HepG2 (cell line): ENCODE measurements around the gene PC. TPM values are rescaled to one million over a fixed set of nuclear protein-coding genes. Genes with fewer than 3 reads are reported as not detected.

Experiments
- CBX1 ChIP-seq: IDR thresholded peaks from one replicate; pipeline ENCODE4 v1.6.1; 2016; ENCODE audit warnings: antibody characterized with exemption, low read depth
- CCDC6 ChIP-seq: sonication (generic); formaldehyde crosslinking; IDR thresholded peaks from 2 replicates; pipeline ENCODE4 v1.8.1; 2022; ENCODE audit warnings: mild to moderate bottlenecking, missing genetic modification reagents, moderate library complexity
- CHD2 ChIP-seq: IDR thresholded peaks from 2 replicates; pipeline ENCODE4 v1.6.1; 2011; ENCODE audit warnings: low read depth, low read length, improper control_type of control experiment
- FOXO1 ChIP-seq: sonication (generic); formaldehyde crosslinking; IDR thresholded peaks from 2 replicates; pipeline ENCODE4 v1.4.0; 2020; ENCODE audit warnings: missing genetic modification reagents
- HOXA3 ChIP-seq: sonication (generic); formaldehyde crosslinking; IDR thresholded peaks from 2 replicates; pipeline ENCODE4 v1.5.0; 2020; ENCODE audit warnings: missing genetic modification reagents
- KLF15 ChIP-seq: sonication (generic); formaldehyde crosslinking; IDR thresholded peaks from 2 replicates; pipeline ENCODE4 v1.8.1; 2023; ENCODE audit warnings: borderline replicate concordance, mild to moderate bottlenecking, inconsistent platforms, missing genetic modification reagents, mixed read lengths
- REPIN1 ChIP-seq: sonication (generic); formaldehyde crosslinking; IDR thresholded peaks from 2 replicates; pipeline ENCODE4 v1.8.0; 2022; ENCODE audit warnings: missing genetic modification reagents, low read depth, mild to moderate bottlenecking, borderline replicate concordance
- SIX1 ChIP-seq: sonication (generic); formaldehyde crosslinking; IDR thresholded peaks from 2 replicates; pipeline ENCODE4 v1.4.0; 2020; ENCODE audit warnings: missing genetic modification reagents, borderline replicate concordance
- SMAD3 ChIP-seq: sonication (generic); formaldehyde crosslinking; IDR thresholded peaks from 2 replicates; pipeline ENCODE4 v1.4.0; 2020; ENCODE audit warnings: missing genetic modification reagents
- TFE3 ChIP-seq: IDR thresholded peaks from 2 replicates; pipeline ENCODE4 v1.6.1; 2016
- THAP9 ChIP-seq: sonication (generic); formaldehyde crosslinking; IDR thresholded peaks from 2 replicates; pipeline ENCODE4; 2020; ENCODE audit warnings: missing genetic modification reagents, mild to moderate bottlenecking, borderline replicate concordance
- ZMYM4 ChIP-seq: sonication (generic); formaldehyde crosslinking; IDR thresholded peaks from 2 replicates; pipeline ENCODE4 v1.8.1; 2023; ENCODE audit warnings: mild to moderate bottlenecking, missing genetic modification reagents
- ZNF441 ChIP-seq: sonication (generic); formaldehyde crosslinking; IDR thresholded peaks from 2 replicates; pipeline ENCODE4 v1.7.0; 2021; ENCODE audit warnings: missing genetic modification reagents, borderline replicate concordance
- ZNF512B ChIP-seq: sonication (generic); formaldehyde crosslinking; IDR thresholded peaks from 2 replicates; pipeline ENCODE4 v1.5.1; 2020; ENCODE audit warnings: missing genetic modification reagents, mild to moderate bottlenecking, borderline replicate concordance
- ZNF737 ChIP-seq: sonication (generic); formaldehyde crosslinking; IDR thresholded peaks from 2 replicates; pipeline ENCODE4 v1.5.0; 2020; ENCODE audit warnings: missing genetic modification reagents, mild to moderate bottlenecking, borderline replicate concordance
- polyA plus RNA-seq, 8 experiments: library from polyadenylated mRNA; depleted of rRNA in 3 of 8; stranded (reverse) in 7 of 8; unstranded in 1 of 8; fragments of >200 nt; fragmentation: Illumina TruSeq in 4 of 8; extraction: Trizol in 4 of 8; gene quantifications; 2 replicates each; pipeline versions ENCODE4 v1.2.1 to v1.2.3, GENCODE V29; 2011 to 2016; ENCODE audit warnings: low read depth in 4 of 8, missing spikeins in 1 of 8, mixed read lengths in 1 of 8; ENCODE audit not compliant: insufficient read depth in 1 of 8
- total RNA-seq, 5 experiments: library from RNA; depleted of rRNA; stranded (reverse); fragments of >200 nt; fragmentation: Illumina TruSeq; extraction: Trizol; gene quantifications; 2 replicates each; pipeline ENCODE4 v1.2.3, GENCODE V29; 2016; ENCODE audit warnings: low read depth in 1 of 5
- TF ChIP-seq, protein P1 (sequence below): sonication (generic); formaldehyde crosslinking; IDR thresholded peaks from 2 replicates; pipeline ENCODE4 v1.4.0; 2020; ENCODE audit warnings: missing genetic modification reagents
- TF ChIP-seq, protein P2 (sequence below): IDR thresholded peaks from 2 replicates; pipeline ENCODE4 v1.6.1; 2016; ENCODE audit warnings: missing compliant biosample characterization, missing genetic modification reagents, borderline replicate concordance
- TF ChIP-seq, protein P3 (sequence below): sonication (generic); formaldehyde crosslinking; IDR thresholded peaks from 2 replicates; pipeline ENCODE4 v1.5.0; 2020; ENCODE audit warnings: missing genetic modification reagents

The PC gene
- total and polyA plus RNA-seq, 2 of the 13 experiments (the other 11 are each of a cell fraction or from before 2014, with no cell fraction given) = 29.0 to 39.0 TPM

DNA sequence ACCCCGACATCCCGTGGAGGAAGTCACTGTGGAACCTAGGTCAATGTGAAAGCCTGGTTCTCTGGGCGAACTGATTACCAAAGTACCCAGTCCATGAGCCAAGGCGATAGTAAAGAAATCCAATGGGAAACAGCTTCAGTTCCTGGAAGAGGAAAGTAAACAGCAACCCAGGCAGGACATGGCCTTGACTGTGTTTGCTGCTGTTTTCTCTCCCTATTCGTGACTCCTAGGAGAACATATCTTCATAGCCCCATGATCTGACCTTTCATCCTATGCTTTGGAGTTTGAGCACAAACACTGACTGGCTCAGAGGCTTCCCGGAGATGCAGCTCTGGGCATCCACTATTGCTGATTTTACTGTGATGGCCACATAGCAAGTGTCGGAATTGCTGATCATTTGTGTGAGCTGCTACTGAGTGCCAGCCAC lies 56.2 kb downstream of the PC start (continued):
- TF ChIP-seq SIX1 (CRISPR knock-in tag) (peak; percentile 55; the same call in 1 of the 2 replicates), FOXO1 (CRISPR knock-in tag) (peak; percentile 98), CHD2 (no peak), ZMYM4 (CRISPR knock-in tag) (peak; percentile 58; the same call in 1 of the 2 replicates), HOXA3 (peak; percentile 93), REPIN1 (CRISPR knock-in tag) (peak; percentile 88), ZNF441 (peak; percentile 100), SMAD3 (CRISPR knock-in tag) (peak; percentile 94; the same call in 1 of the 2 replicates), THAP9 (CRISPR knock-in tag) (no peak), KLF15 (no peak), ZNF512B (CRISPR knock-in tag) (no peak; the same call in 1 of the 2 replicates), TFE3 (CRISPR knock-in tag) (peak; percentile 90), CCDC6 (CRISPR knock-in tag) (no peak), CBX1 (no peak), ZNF737 (CRISPR knock-in tag) (no peak)
- TF ChIP-seq, protein P1, sequence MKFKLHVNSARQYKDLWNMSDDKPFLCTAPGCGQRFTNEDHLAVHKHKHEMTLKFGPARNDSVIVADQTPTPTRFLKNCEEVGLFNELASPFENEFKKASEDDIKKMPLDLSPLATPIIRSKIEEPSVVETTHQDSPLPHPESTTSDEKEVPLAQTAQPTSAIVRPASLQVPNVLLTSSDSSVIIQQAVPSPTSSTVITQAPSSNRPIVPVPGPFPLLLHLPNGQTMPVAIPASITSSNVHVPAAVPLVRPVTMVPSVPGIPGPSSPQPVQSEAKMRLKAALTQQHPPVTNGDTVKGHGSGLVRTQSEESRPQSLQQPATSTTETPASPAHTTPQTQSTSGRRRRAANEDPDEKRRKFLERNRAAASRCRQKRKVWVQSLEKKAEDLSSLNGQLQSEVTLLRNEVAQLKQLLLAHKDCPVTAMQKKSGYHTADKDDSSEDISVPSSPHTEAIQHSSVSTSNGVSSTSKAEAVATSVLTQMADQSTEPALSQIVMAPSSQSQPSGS (CRISPR knock-in tag) = peak; percentile 90
- TF ChIP-seq, protein P2, sequence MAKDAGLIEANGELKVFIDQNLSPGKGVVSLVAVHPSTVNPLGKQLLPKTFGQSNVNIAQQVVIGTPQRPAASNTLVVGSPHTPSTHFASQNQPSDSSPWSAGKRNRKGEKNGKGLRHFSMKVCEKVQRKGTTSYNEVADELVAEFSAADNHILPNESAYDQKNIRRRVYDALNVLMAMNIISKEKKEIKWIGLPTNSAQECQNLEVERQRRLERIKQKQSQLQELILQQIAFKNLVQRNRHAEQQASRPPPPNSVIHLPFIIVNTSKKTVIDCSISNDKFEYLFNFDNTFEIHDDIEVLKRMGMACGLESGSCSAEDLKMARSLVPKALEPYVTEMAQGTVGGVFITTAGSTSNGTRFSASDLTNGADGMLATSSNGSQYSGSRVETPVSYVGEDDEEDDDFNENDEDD (CRISPR knock-in tag) = no peak; the same call in 1 of the 2 replicates
- TF ChIP-seq, protein P3, sequence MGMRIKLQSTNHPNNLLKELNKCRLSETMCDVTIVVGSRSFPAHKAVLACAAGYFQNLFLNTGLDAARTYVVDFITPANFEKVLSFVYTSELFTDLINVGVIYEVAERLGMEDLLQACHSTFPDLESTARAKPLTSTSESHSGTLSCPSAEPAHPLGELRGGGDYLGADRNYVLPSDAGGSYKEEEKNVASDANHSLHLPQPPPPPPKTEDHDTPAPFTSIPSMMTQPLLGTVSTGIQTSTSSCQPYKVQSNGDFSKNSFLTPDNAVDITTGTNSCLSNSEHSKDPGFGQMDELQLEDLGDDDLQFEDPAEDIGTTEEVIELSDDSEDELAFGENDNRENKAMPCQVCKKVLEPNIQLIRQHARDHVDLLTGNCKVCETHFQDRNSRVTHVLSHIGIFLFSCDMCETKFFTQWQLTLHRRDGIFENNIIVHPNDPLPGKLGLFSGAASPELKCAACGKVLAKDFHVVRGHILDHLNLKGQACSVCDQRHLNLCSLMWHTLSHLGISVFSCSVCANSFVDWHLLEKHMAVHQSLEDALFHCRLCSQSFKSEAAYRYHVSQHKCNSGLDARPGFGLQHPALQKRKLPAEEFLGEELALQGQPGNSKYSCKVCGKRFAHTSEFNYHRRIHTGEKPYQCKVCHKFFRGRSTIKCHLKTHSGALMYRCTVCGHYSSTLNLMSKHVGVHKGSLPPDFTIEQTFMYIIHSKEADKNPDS (CRISPR knock-in tag) = peak; percentile 67; the same call in 1 of the 2 replicates
